Measurements from ENCODE around the gene RNF8.
"Not testable (repeated sequence)": the region's sequence is repeated elsewhere in the genome, so short reads cannot be mapped to it uniquely, and the experiment has no call there.

RNF8 gene

GRCh38 chr6:37332894-37333293, 20.9 kb upstream of the RNF8 start:
- H3K36me3 Mint-ChIP-seq (ENCODE audit: insufficient read depth): peaks cover 19% of the 10 kb centered on the region
- ATAC-seq (replicated peaks) (no peak), DNase-seq (no peak)
- no peaks in the 10 kb centered on the region for H3K4me1 Mint-ChIP-seq (ENCODE audit: low read depth in 2 of 2)
- no peaks in the 10 kb centered on the region for H3K9me3 Mint-ChIP-seq
- peak overlapping the region in 1 of 2 donors; percentile 4 for H3K27ac Mint-ChIP-seq
- H3K27me3 Mint-ChIP-seq: no peaks in the 10 kb centered on the region
- H3K4me3 Mint-ChIP-seq: no peak overlapping the region

- Mint-ChIP-seq H3K36me3 (ENCODE audit: insufficient read depth) (peaks cover 13% of the 10 kb centered on the region), H3K4me1 (ENCODE audit: low read depth in 2 of 2) (no peaks in the 10 kb centered on the region), H3K27me3 (no peaks in the 10 kb centered on the region), H3K4me3 (no peak overlapping the region), H3K9me3 (no peaks in the 10 kb centered on the region), H3K27ac (no peak overlapping the region)
- DNase-seq (no peak), ATAC-seq (replicated peaks) (no peak)
Measured at GRCh38 chr6:37334047-37334446, 19.7 kb upstream of the RNF8 start.

- not testable (repeated sequence) for H3K36me3 Mint-ChIP-seq (ENCODE audit: insufficient read depth); H3K9me3 Mint-ChIP-seq; H3K27ac Mint-ChIP-seq; ATAC-seq (replicated peaks); DNase-seq; H3K4me3 Mint-ChIP-seq; H3K4me1 Mint-ChIP-seq (ENCODE audit: low read depth in 2 of 2)
- H3K27me3 Mint-ChIP-seq: peaks cover 12 to 18% of the 10 kb centered on the region in 2 donors
Measured at GRCh38 chr6:37338317-37338716, 15.5 kb upstream of the RNF8 start.

- peaks cover 16 to 23% of the 10 kb centered on the region in 2 donors for H3K27me3 Mint-ChIP-seq
- ATAC-seq (replicated peaks) (no peak), DNase-seq (no peak)
- H3K4me3 Mint-ChIP-seq: no peak overlapping the region
- H3K9me3 Mint-ChIP-seq: no peaks in the 10 kb centered on the region
- H3K4me1 Mint-ChIP-seq (ENCODE audit: low read depth in 2 of 2): no peaks in the 10 kb centered on the region
- H3K27ac Mint-ChIP-seq: no peak overlapping the region
- peaks cover 3% of the 10 kb centered on the region for H3K36me3 Mint-ChIP-seq (ENCODE audit: insufficient read depth)
Measured at GRCh38 chr6:37338745-37339255, 15.0 kb upstream of the RNF8 start.

- DNase-seq: no peak
Measured at GRCh38 chr6:37339741-37340638, 13.8 kb upstream of the RNF8 start.

GRCh38 chr6:37340639-37340943, 13.2 kb upstream of the RNF8 start:
- no peaks in the 10 kb centered on the region for H3K4me1 Mint-ChIP-seq (ENCODE audit: low read depth in 2 of 2)
- no peak for ATAC-seq (replicated peaks)
- no peak overlapping the region for H3K27ac Mint-ChIP-seq
- H3K27me3 Mint-ChIP-seq: peaks cover 26 to 34% of the 10 kb centered on the region in 2 donors
- no peak overlapping the region for H3K4me3 Mint-ChIP-seq
- no peaks in the 10 kb centered on the region for H3K9me3 Mint-ChIP-seq
- H3K36me3 Mint-ChIP-seq (ENCODE audit: insufficient read depth): no peaks in the 10 kb centered on the region
- DNase-seq: no peak

More at GRCh38 chr6:37339741-37340638, 13.8 kb upstream of the RNF8 start:
- Mint-ChIP-seq H3K4me3 (no peak overlapping the region), H3K4me1 (ENCODE audit: low read depth in 2 of 2) (no peaks in the 10 kb centered on the region), H3K36me3 (ENCODE audit: insufficient read depth) (no peaks in the 10 kb centered on the region), H3K27me3 (peaks cover 26 to 34% of the 10 kb centered on the region in 2 donors), H3K9me3 (no peaks in the 10 kb centered on the region), H3K27ac (no peak overlapping the region)
- no peak for ATAC-seq (replicated peaks)

- peaks cover 43 to 45% of the 10 kb centered on the region in 2 donors for H3K27me3 Mint-ChIP-seq
- DNase-seq: no peak
- no peaks in the 10 kb centered on the region for H3K9me3 Mint-ChIP-seq
- no peaks in the 10 kb centered on the region for H3K36me3 Mint-ChIP-seq (ENCODE audit: insufficient read depth)
- ATAC-seq (replicated peaks): no peak
- H3K4me1 Mint-ChIP-seq (ENCODE audit: low read depth in 2 of 2): no peaks in the 10 kb centered on the region
- H3K4me3 Mint-ChIP-seq: no peak overlapping the region
- H3K27ac Mint-ChIP-seq: no peak overlapping the region
Measured at GRCh38 chr6:37343248-37343647, 10.5 kb upstream of the RNF8 start.

- Mint-ChIP-seq H3K4me3 (no peak overlapping the region), H3K9me3 (no peaks in the 10 kb centered on the region), H3K27ac (no peak overlapping the region), H3K27me3 (peaks cover 46 to 49% of the 10 kb centered on the region in 2 donors), H3K4me1 (ENCODE audit: low read depth in 2 of 2) (no peaks in the 10 kb centered on the region), H3K36me3 (ENCODE audit: insufficient read depth) (no peaks in the 10 kb centered on the region)
- ATAC-seq (replicated peaks) (no peak), DNase-seq (no peak)
Measured at GRCh38 chr6:37344308-37344707, 9.5 kb upstream of the RNF8 start.

GRCh38 chr6:37345804-37346203, 8.0 kb upstream of the RNF8 start:
- H3K4me3 Mint-ChIP-seq; H3K36me3 Mint-ChIP-seq (ENCODE audit: insufficient read depth); H3K9me3 Mint-ChIP-seq; H3K4me1 Mint-ChIP-seq (ENCODE audit: low read depth in 2 of 2); H3K27ac Mint-ChIP-seq; ATAC-seq (replicated peaks); DNase-seq: not testable (repeated sequence)
- peaks cover 46 to 49% of the 10 kb centered on the region in 2 donors for H3K27me3 Mint-ChIP-seq

- Mint-ChIP-seq H3K4me3 (no peak overlapping the region), H3K9me3 (no peaks in the 10 kb centered on the region), H3K27me3 (peaks cover 39 to 49% of the 10 kb centered on the region in 2 donors), H3K36me3 (ENCODE audit: insufficient read depth) (peaks cover 2% of the 10 kb centered on the region), H3K4me1 (ENCODE audit: low read depth in 2 of 2) (no peaks in the 10 kb centered on the region), H3K27ac (no peak overlapping the region)
- no peak for DNase-seq
- no peak for ATAC-seq (replicated peaks)
Measured at GRCh38 chr6:37347177-37347576, 6.6 kb upstream of the RNF8 start.

- DNase-seq (no peak), ATAC-seq (replicated peaks) (no peak)
- Mint-ChIP-seq H3K27me3 (peaks cover 34 to 44% of the 10 kb centered on the region in 2 donors), H3K4me3 (no peak overlapping the region), H3K27ac (no peak overlapping the region), H3K4me1 (ENCODE audit: low read depth in 2 of 2) (no peaks in the 10 kb centered on the region), H3K9me3 (no peaks in the 10 kb centered on the region), H3K36me3 (ENCODE audit: insufficient read depth) (peaks cover 4% of the 10 kb centered on the region)
Measured at GRCh38 chr6:37347670-37348111, 6.1 kb upstream of the RNF8 start.

GRCh38 chr6:37351027-37351426, 2.8 kb upstream of the RNF8 start:
- H3K36me3 Mint-ChIP-seq (ENCODE audit: insufficient read depth): peaks cover 10% of the 10 kb centered on the region

GRCh38 chr6:37352384-37352783, 1.4 kb upstream of the RNF8 start:
- peaks cover 22 to 35% of the 10 kb centered on the region in 2 donors for H3K4me1 Mint-ChIP-seq (ENCODE audit: low read depth in 2 of 2)
- H3K27ac Mint-ChIP-seq: peak overlapping the region in 1 of 2 donors; percentile 47
- DNase-seq (no peak), ATAC-seq (replicated peaks) (no peak)
- H3K9me3 Mint-ChIP-seq: no peaks in the 10 kb centered on the region
- peaks cover 10% of the 10 kb centered on the region for H3K36me3 Mint-ChIP-seq (ENCODE audit: insufficient read depth)
- peaks cover 10 to 11% of the 10 kb centered on the region in 2 donors for H3K27me3 Mint-ChIP-seq
- peak overlapping the region; percentile 55 to 62 for H3K4me3 Mint-ChIP-seq

More at GRCh38 chr6:37351027-37351426, 2.8 kb upstream of the RNF8 start:
- DNase-seq (no peak), ATAC-seq (replicated peaks) (no peak)
- no peaks in the 10 kb centered on the region for H3K9me3 Mint-ChIP-seq
- peaks cover 12 to 19% of the 10 kb centered on the region in 2 donors for H3K27me3 Mint-ChIP-seq
- no peak overlapping the region for H3K4me3 Mint-ChIP-seq
- H3K4me1 Mint-ChIP-seq (ENCODE audit: low read depth in 2 of 2): peaks cover 16 to 25% of the 10 kb centered on the region in 2 donors
- no peak overlapping the region for H3K27ac Mint-ChIP-seq
